DMS 273 (cell line): ENCODE results near the gene SRD5A3.
A peak's percentile ranks its signal among the peaks of the same experiment; 100 is the strongest.

Experiments
- DNase-seq: peaks from one replicate; lab custom pipeline; 2025; ENCODE audit not compliant: unreplicated experiment; lab: John Stamatoyannopoulos, UW

The SRD5A3 gene

DNA sequence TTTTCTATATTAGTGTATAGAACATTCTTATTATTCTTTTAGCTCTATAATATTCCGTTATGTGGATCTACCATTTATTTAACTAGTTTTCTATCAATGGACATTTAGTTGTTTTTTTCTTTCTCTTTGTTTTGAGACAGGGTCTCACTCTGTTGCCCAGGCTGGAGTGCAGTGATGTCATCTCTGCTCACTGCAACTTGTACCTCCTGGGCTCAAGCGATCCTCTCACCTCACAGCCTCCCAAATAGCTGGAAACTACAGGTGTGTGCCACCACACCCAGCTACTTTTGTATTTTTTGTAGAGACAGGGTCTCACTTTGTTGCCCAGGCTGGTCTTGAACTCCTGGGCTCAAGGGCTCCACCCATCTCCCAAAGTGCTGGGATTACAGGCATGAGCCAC is 60.5 kb downstream of the SRD5A3 start:
- no peak for DNase-seq

DNA sequence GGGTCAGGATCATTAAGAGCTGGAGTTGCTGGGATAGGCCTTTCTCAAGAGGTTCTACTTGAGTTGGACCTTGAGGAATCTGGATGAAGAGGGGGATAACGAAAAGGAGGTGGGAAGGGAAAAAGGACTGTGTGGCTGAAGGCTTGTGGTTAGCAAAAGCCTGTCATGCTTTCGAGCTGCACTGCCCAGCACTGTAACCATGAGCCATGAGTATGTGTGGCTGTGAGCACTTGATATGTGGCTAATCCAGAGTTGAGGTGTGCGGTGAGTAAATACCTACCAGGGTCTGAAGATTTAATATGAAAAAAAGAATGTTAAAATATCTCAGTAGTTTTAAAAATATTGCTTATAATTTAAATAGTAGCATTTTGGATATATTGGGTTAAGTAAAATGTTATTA is 61.1 kb downstream of the SRD5A3 start:
- DNase-seq = no peak

DNA sequence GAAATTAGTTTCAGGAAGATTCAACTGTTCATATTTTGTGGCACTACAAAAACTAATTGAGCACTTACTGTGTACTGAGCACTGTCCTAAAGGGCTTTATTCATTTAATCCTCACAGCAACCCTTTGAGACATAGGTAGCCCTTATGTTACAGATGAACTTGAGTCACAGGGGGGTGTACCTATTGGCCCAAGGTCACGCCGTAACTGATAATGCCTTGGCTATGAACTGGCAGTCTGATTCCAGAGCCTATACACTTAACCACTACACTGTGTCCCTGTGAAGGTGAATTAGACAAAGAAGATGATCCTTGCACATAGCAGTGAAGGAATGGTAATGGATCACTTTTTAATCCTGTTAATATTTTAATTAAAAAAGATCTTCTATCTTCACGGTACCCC is 61.7 kb downstream of the SRD5A3 start:
- DNase-seq = no peak

DNA sequence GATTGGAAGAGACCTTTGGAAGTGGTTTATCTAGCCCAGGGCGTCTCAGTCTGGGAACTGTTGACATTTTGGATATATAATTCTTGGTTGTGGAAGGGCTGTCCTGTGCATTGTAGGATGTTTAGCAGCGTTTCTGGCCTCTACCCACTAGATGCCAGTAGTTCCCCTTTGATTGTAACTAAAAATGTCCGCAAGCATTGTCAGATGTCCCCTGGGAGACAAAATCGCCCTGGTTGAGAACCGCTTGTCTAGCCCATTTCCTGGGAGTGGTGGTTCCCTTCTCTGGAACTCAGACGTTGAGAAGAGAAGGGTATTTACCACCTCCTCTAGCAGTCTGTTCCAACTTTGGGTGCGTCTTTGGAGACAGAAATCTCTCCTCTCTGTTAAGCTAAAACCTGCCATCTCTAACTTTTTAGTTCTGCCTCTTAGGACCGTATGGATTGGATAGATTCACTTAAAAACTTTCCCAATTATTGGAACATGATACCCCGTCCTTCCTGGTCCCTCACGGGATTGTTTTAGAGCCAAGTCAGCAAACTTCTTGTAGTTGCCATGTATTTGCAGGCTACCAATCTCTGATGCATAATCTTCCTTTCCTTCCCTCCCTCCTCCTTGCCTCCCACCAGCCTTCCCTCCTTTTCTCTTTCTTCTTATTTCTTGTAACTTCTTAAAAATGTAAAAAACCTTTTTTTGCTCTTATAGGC is 63.6 kb downstream of the SRD5A3 start:
- DNase-seq = peak; percentile 4

DNA sequence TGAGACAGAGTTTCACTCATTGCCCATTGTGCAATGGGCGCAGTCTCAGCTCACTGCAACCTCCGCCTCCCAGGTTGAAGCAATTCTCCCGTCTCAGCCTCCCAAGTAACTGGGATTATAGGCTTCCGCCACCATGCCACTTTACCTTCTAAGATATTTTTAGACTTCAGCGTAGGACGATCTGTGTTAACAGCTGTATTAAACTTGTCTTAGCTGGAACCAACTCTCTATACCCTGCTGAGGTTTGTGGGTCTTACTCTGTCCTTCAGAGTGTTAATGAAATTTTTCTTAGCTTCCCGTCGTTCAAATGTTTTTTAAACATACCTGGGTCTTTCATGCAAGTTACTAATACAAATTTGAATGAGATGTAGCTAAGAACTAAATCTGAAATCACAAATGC is 64.4 kb downstream of the SRD5A3 start:
- no peak for DNase-seq

DNA sequence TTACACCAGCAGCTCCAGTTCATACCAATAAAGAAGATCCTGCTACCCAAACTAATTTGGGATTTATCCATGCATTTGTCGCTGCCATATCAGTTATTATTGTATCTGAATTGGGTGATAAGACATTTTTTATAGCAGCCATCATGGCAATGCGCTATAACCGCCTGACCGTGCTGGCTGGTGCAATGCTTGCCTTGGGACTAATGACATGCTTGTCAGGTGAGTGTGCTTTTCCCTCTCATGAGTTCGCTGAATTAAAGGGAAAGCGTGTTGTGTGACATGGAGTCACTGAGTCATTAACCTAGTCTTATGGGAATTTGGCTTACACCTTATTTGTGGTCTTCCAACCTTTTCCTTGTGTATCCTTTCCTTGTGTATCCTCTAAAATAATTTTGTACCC is 65.6 kb downstream of the SRD5A3 start:
- no peak for DNase-seq

DNA sequence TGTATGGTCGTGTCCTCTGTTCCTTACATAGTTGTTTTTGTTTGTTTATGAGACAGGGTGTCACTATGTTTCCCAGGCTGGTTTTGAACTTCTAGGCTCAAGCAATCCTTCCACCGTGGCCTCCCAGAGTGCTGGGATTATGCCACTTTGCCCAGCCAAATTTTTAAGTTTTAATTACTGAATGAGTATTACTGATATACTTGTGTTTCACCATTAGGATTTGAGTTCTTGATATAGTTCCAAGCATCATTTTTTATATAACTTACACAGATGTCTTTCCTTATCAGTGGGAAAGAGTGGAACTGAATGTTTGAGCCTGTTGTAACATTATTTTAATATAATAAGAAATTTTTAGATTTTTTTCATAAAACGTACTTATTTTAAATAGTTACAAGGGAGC is 70.1 kb downstream of the SRD5A3 start:
- DNase-seq = no peak
